A673 (cell line): ENCODE data around the gene CDK14. TPM values are rescaled to one million over a fixed set of nuclear protein-coding genes. Genes with fewer than 3 reads are reported as not detected.

Experiments
- BruUV-seq: library from RNA; stranded (reverse); fragments of 400-500 nt; replicated peaks from 2 replicates; lab custom pipeline; 2021; lab: Mats Ljungman, UMichigan
- CTCF ChIA-PET: fragments of 300-600 bp; sonication (Branson Sonifier 250); formaldehyde crosslinking; loops from one replicate; lab custom pipeline; 2022; ENCODE audit warnings: antibody characterized with exemption; lab: Charles Lee
- POLR2A ChIA-PET: fragments of 300-600 bp; sonication (Branson Sonifier 250); formaldehyde crosslinking; loops from one replicate; lab custom pipeline; 2022; ENCODE audit warnings: antibody characterized with exemption; ENCODE audit not compliant: low non-redundant PET; lab: Charles Lee
- DNase-seq: peaks from one replicate; pipeline ENCODE4 v3.0.0-alpha.2; 2015; ENCODE audit warnings: low spot score
- H3K27ac ChIP-seq: fragments of 200-600 bp; sonication (generic); 2 replicates; pipeline ENCODE4 v1.5.1; 2016; ENCODE audit warnings: mixed run types, low read depth, mild to moderate bottlenecking, mixed read lengths, antibody characterized with exemption, low read length; ENCODE audit not compliant: poor library complexity, severe bottlenecking
- H3K27me3 ChIP-seq: fragments of 200-600 bp; sonication (generic); replicated peaks from 2 replicates; pipeline ENCODE4 v1.6.1; 2017; ENCODE audit warnings: mixed run types, low read depth, mild to moderate bottlenecking, mixed read lengths, antibody characterized with exemption, low read length; ENCODE audit not compliant: insufficient read depth, poor library complexity
- H3K36me3 ChIP-seq: fragments of 200-600 bp; sonication (generic); 2 replicates; pipeline ENCODE4 v1.6.1; 2016; ENCODE audit warnings: mixed run types, mild to moderate bottlenecking, mixed read lengths, antibody characterized with exemption, low read length; ENCODE audit not compliant: insufficient read depth, poor library complexity, severe bottlenecking
- H3K4me1 ChIP-seq: fragments of 200-600 bp; sonication (generic); 2 replicates; pipeline ENCODE4 v1.6.1; 2017; ENCODE audit warnings: mixed run types, mild to moderate bottlenecking, mixed read lengths, antibody characterized with exemption, low read length; ENCODE audit not compliant: insufficient read depth, poor library complexity, severe bottlenecking
- H3K4me3 ChIP-seq: fragments of 200-600 bp; sonication (generic); 2 replicates; pipeline ENCODE4 v1.5.1; 2016; ENCODE audit warnings: low read depth, mixed run types, mild to moderate bottlenecking, mixed read lengths, low read length; ENCODE audit not compliant: poor library complexity, severe bottlenecking
- H3K9me3 ChIP-seq: fragments of 200-600 bp; sonication (generic); 2 replicates; pipeline ENCODE4 v1.6.1; 2016; ENCODE audit warnings: mixed run types, low read depth, mild to moderate bottlenecking, mixed read lengths, antibody characterized with exemption, low read length; ENCODE audit not compliant: poor library complexity, severe bottlenecking
- CTCF ChIP-seq: fragments of 300-800, 200-600 bp; sonication (generic); conservative IDR thresholded peaks from 2 replicates; pipeline ENCODE4 v1.5.1; 2017; ENCODE audit warnings: low read depth, mild to moderate bottlenecking, antibody characterized with exemption, low read length, moderate library complexity, mixed read lengths
- EZH2 ChIP-seq: fragments of 200-600 bp; sonication (generic); IDR thresholded peaks from 2 replicates; pipeline ENCODE4 v1.6.1; 2017; ENCODE audit warnings: borderline replicate concordance, low read depth, mild to moderate bottlenecking, mixed read lengths, antibody characterized with exemption, low read length; ENCODE audit not compliant: poor library complexity, severe bottlenecking
- intact Hi-C: fragments of 100-400 bp; cut with micrococcal nuclease; formaldehyde crosslinking; loops from one replicate; pipeline ENCODE4 v1.10.0; 2022; ENCODE audit not compliant: unreplicated experiment
- total RNA-seq: library from RNA; stranded (reverse); gene quantifications from 2 replicates; pipeline ENCODE4 v1.2.3, GENCODE V29; 2021

Gene CDK14
- total RNA-seq, 1 experiment from 2014 or later: 128 TPM

GRCh38 chr7:90723866-90724265 lies 127.7 kb downstream of the CDK14 start:
- Histone ChIP-seq H3K36me3 (no peaks in the 10 kb centered on the region), H3K27me3 (no peaks in the 10 kb centered on the region), H3K9me3 (no peaks in the 10 kb centered on the region), H3K4me3 (no peak overlapping the region), H3K4me1 (peaks cover 90% of the 10 kb centered on the region), H3K27ac (peak overlapping the region; percentile 7)
- TF ChIP-seq EZH2 (no peak), CTCF (no peak)
- intact Hi-C loops: no loop called here
- no TSS peak for BruUV-seq
- CTCF ChIA-PET: no interaction called here
- POLR2A ChIA-PET: interaction anchor here (0.7 kb wide), 2 partner anchors 14 to 43 kb away, joined by 3 to 5 read pairs; no protein-coding TSS in a partner anchor
- no peak for DNase-seq

- peaks cover 5% of the 10 kb centered on the region for H3K9me3 ChIP-seq
- no peak for DNase-seq
Measured at GRCh38 chr7:90726120-90726519, 130.0 kb downstream of the CDK14 start.

GRCh38 chr7:90726623-90727022 lies 130.5 kb downstream of the CDK14 start:
- peak overlapping the region; percentile 66 for H3K27ac ChIP-seq
- peaks cover 6% of the 10 kb centered on the region for H3K9me3 ChIP-seq
- ChIA-PET POLR2A (no interaction called here), CTCF (interaction anchor here (0.6 kb wide), 1 partner anchor 27 kb away, joined by 3 read pairs; no protein-coding TSS in a partner anchor)
- no TSS peak for BruUV-seq
- intact Hi-C loops: loop anchor here (5.0 kb wide), 1 partner anchor 51 kb away; no protein-coding TSS in a partner anchor
- peak overlapping the region; percentile 4 for H3K4me3 ChIP-seq
- peaks cover 13% of the 10 kb centered on the region for H3K36me3 ChIP-seq
- H3K27me3 ChIP-seq: no peaks in the 10 kb centered on the region
- DNase-seq: peak; percentile 82
- TF ChIP-seq EZH2 (no peak), CTCF (no peak)
- H3K4me1 ChIP-seq: peaks cover 63% of the 10 kb centered on the region

More at GRCh38 chr7:90726120-90726519, 130.0 kb downstream of the CDK14 start:
- peaks cover 68% of the 10 kb centered on the region for H3K4me1 ChIP-seq
- ChIA-PET CTCF (interaction anchor here (0.6 kb wide), 2 partner anchors 17 to 26 kb away, joined by 3 read pairs; no protein-coding TSS in a partner anchor), POLR2A (interaction anchor here (0.6 kb wide), 1 partner anchor 14 kb away, joined by 8 read pairs; no protein-coding TSS in a partner anchor)
- H3K27me3 ChIP-seq: no peaks in the 10 kb centered on the region
- intact Hi-C loops: loop anchor here (5.0 kb wide), 1 partner anchor 51 kb away; no protein-coding TSS in a partner anchor
- no TSS peak for BruUV-seq
- H3K4me3 ChIP-seq: no peak overlapping the region
- TF ChIP-seq CTCF (no peak), EZH2 (no peak)
- H3K27ac ChIP-seq: peak overlapping the region; percentile 66
- H3K36me3 ChIP-seq: peaks cover 13% of the 10 kb centered on the region
